HFF-Myc (cell line): ENCODE data around the gene AAMP.

ENCODE experiments used
- DNase-seq: peaks from one replicate; pipeline ENCODE4 v3.0.0-alpha.2; 2011; ENCODE audit warnings: low read depth; ENCODE audit errors: extremely low read depth
- H3K4me3 ChIP-seq: replicated peaks from 2 replicates; pipeline ENCODE4 v1.5.1; 2011; ENCODE audit warnings: low read depth, mild to moderate bottlenecking, control low read depth, low read length
- TF ChIP-seq, protein P1 (sequence below): IDR thresholded peaks from 2 replicates; pipeline ENCODE4 v1.5.1; 2012; ENCODE audit warnings: mild to moderate bottlenecking, low read depth, low read length, control low read depth; ENCODE audit errors: missing control alignments

The AAMP gene

DNA sequence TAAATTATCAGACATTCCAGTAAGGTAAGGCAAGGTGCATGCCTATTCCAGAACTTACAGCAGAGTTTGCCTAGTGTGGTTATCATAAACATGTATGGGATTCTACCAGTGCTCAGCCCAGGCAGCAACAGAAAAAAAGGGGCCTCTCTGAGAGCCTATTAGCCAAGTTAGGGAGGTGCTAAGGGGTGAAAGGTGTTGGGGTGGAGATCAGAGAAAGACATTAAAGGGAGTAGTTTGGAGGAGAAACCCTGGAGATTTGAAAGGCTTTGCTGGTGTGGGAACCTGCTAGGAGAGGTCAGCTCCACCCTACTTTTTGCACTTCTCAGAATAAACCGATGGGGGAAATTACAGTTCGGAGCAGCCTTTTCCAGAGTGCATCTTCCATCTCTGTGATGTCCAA lies 50.0 kb downstream of the AAMP start:
- no peak for DNase-seq
- TF ChIP-seq, protein P1, sequence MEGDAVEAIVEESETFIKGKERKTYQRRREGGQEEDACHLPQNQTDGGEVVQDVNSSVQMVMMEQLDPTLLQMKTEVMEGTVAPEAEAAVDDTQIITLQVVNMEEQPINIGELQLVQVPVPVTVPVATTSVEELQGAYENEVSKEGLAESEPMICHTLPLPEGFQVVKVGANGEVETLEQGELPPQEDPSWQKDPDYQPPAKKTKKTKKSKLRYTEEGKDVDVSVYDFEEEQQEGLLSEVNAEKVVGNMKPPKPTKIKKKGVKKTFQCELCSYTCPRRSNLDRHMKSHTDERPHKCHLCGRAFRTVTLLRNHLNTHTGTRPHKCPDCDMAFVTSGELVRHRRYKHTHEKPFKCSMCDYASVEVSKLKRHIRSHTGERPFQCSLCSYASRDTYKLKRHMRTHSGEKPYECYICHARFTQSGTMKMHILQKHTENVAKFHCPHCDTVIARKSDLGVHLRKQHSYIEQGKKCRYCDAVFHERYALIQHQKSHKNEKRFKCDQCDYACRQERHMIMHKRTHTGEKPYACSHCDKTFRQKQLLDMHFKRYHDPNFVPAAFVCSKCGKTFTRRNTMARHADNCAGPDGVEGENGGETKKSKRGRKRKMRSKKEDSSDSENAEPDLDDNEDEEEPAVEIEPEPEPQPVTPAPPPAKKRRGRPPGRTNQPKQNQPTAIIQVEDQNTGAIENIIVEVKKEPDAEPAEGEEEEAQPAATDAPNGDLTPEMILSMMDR = no peak
- peak overlapping the region; percentile 97 for H3K4me3 ChIP-seq

DNA sequence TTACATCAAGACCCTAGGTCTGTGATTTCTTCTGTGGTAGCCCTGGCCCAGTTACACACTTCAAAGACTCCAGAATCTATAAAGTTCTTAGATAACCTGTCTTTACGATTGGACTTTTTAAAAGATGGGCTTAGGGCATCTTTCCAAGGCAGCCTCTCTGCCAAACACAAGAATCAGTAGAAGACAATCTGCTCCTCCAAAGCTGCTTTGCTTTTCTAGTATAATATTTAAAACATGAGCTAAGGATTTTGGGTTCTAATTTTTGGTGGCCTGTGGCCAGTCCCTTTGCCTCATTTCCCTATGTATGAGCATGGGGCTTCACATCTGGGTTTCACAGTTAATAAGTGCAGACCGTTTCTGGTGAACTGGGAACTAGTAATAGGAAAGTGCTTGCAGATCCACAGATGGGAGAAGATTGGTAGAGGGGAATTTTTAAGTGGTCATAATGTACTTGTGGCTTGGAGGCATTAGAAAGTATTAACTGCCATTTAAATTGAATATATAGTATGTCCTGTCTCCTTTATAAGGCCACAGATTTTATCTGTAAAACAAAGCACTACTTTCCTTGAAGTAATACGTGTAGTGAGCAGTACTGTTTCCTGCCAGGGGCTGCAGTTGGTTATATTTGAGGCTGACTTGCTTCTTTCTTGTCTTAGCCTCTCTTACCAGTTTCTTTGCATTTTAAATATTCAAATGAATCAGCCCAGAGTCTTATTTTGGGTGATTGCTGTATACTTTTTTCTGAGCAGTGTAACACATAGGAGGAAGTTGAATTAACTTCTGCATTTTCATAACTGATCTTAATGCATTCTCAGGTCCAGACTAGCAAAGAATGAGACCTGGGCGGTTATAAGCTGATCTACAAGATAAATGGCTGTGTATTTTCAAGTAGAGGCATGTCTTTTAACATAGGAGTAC lies 51.4 kb downstream of the AAMP start:
- TF ChIP-seq, protein P1 = no peak
- peak overlapping the region; percentile 97 for H3K4me3 ChIP-seq
- no peak for DNase-seq

DNA sequence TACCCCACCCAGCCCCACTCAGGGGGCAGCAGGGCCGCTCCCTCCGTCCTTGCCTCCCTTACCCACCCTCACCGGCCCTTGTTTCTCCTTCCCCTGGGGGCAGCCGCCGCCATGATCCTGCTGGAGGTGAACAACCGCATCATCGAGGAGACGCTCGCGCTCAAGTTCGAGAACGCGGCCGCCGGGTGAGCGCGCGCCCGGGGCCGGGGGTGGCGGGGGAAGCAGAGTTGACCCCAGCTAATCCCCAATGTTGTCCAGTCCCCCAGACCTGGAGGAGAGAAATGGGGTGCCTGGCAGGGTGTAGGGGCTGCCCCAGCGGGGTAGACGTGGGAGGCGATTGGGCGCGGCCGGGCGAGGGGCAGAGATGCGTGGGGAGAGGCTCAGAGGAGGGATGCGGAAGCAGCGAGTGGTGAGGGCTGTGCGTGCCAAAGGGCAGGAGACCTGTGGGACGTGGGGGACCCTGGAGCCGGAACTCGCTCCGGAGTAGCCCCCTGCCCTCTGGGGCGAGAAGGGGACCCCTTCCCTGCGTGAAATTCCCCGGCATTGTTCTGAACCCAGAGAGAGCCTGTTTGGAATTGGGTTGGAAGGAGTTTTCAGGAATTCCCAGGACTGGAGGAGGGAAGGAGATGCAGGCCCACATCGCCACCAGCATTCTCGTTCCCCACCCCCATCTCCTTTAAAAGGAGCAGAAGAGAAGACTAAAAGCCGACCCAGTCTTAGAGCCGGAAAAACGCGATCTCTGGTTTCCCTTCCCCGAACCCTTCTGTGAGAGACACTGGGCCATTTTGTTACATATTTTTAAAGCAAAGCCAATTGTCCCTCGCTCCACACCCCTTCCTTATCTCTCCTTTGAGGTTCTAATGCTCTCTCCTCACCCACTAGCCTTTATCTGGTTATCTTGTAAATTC lies 52.3 kb downstream of the AAMP start:
- peak overlapping the region; percentile 97 for H3K4me3 ChIP-seq
- TF ChIP-seq, protein P1 = no peak
- no peak for DNase-seq

DNA sequence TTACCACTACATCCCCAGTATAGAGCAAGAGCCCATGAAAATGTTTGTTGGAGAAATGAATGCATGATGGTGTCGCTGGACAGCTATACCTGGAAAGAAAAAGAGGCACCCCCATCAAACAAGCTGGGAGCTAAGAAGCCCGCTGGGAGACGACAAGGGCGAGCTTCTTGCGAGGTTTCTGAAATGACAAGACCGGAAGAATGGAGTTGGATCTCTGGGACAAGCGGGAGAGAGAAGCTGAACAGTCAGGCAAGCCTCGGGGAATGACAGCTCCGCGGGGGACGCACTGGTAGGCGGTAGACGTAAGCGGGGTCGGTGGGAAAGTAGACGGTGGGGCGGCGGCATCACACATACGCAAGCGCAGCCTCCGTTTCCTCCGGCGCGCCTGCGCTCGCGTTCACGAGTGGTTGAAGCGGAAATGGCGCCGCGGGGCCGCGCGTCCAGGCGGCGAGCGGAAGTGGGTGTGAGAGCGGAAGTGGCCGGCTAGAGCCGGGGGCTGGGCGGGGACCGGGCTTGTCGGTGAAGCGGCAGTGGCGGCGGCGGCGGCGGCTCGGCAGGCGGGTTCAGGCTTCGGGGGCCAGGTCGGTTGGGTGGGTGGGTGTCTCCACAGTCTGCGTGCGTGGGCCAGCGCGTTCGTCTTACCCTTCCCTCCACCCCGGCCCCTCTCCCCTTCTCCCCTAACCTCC lies 53.1 kb downstream of the AAMP start, which contains the start of gene ARPC2:
Gene ARPC2, plus strand, starts transcription at position 516 of the 686 bp plus-strand sequence. CDS start 282 bp downstream, outside the sequence.
- peak; percentile 72 for DNase-seq
- H3K4me3 ChIP-seq = peak within 1 kb of the TSS; percentile 97
- TF ChIP-seq, protein P1 = no peak

DNA sequence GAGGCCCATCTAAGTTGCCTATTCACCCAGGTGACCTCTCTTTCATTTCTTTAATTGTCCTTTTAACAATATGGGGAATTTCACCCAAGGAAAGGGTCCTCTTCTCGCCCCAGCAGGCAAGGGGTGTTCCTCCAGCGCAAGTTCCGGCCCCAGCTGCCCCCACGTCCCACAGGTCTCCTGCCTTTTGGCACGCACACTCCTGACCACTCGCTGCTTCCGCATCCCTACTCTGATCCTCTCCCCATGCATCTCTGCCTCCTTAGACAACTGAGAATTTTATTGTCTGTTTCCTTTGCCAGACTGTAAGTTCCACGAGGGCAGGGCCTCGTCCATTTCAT lies 53.6 kb downstream of the AAMP start:
- no peak for DNase-seq
- peak overlapping the region; percentile 97 for H3K4me3 ChIP-seq
- TF ChIP-seq, protein P1 = no peak
